ENCODE results near the gene PRSS3. TPM values are rescaled to one million over a fixed set of nuclear protein-coding genes. Genes with fewer than 3 reads are reported as not detected.

The PRSS3 gene
- total RNA-seq, 2 experiments from 2014 or later = not detected

- TF ChIP-seq CTCF (IDR thresholded peaks at IDR 0.05) = no peak
- Mint-ChIP-seq H3K36me3 (ENCODE audit: low read depth) (peaks cover 17% of the 10 kb centered on the region), H3K4me1 (ENCODE audit: low read depth) (peaks cover 53% of the 10 kb centered on the region), H3K4me3 (peak overlapping the region; percentile 96), H3K27ac (peak overlapping the region; percentile 98), H3K27me3 (no peaks in the 10 kb centered on the region), H3K9me3 (no peaks in the 10 kb centered on the region)
- intact Hi-C loops (cut with DNase I, micrococcal nuclease) = loop anchor here (2.0 to 10.0 kb wide), 5 partner anchors 229 to 642 kb away; partner anchors contain the start of genes UBAP2 (in 2 of the 2), DNAI1 (in 1 of the 2), FAM219A (in 1 of the 2) and MYORG (in 1 of the 2)
- Histone ChIP-seq H3K9me3 (ENCODE audit: control insufficient read depth in 1 of 2, insufficient read depth in 1 of 2, low read length in 2 of 2) (no peaks in the 10 kb centered on the region), H3K27ac (ENCODE audit: low read depth in 1 of 2, low read length in 2 of 2) (peak overlapping the region; percentile 96), H3K27me3 (ENCODE audit: control insufficient read depth in 1 of 2, insufficient read depth in 2 of 2, low read length in 2 of 2) (no peaks in the 10 kb centered on the region), H3K4me1 (ENCODE audit: insufficient read depth, low read length) (peaks cover 28% of the 10 kb centered on the region), H3K36me3 (ENCODE audit: insufficient read depth, low read length) (no peaks in the 10 kb centered on the region), H3K4me3 (ENCODE audit: low read length) (no peak overlapping the region)
- ATAC-seq (ENCODE audit: poor library complexity) (no peak), DNase-seq (no peak)
- ChIA-PET POLR2A (interaction anchor here (0.8 to 2.1 kb wide), 3 partner anchors 36 to 233 kb away, joined by 3 to 9 read pairs (median 6); partner anchors contain the start of gene UBAP2), CTCF (interaction anchor here (0.6 to 4.4 kb wide), 3 partner anchors 32 to 47 kb away, joined by 3 to 51 read pairs (median 3); no protein-coding TSS in a partner anchor)
These were observed 20.4 kb downstream of the PRSS3 start for GRCh38 chr9:33815781-33816180.

GRCh38 chr9:33816327-33817252 lies 21.2 kb downstream of the PRSS3 start, which contains the start of gene UBE2R2:
UBE2R2 (plus strand) TSS chr9:33817160; CDS start chr9:33817758, 598 bp downstream.
- Histone ChIP-seq H3K36me3 (ENCODE audit: insufficient read depth, low read length) (no peaks in the 10 kb centered on the region), H3K27me3 (ENCODE audit: control insufficient read depth in 1 of 2, insufficient read depth in 2 of 2, low read length in 2 of 2) (no peaks in the 10 kb centered on the region), H3K9me3 (ENCODE audit: control insufficient read depth in 1 of 2, insufficient read depth in 1 of 2, low read length in 2 of 2) (no peaks in the 10 kb centered on the region), H3K4me1 (ENCODE audit: insufficient read depth, low read length) (peaks cover 34% of the 10 kb centered on the region), H3K27ac (ENCODE audit: low read depth in 1 of 2, low read length in 2 of 2) (peak within 1 kb of the TSS; percentile 96), H3K4me3 (ENCODE audit: low read length) (peak within 1 kb of the TSS; percentile 64)
- H3K9me3 Mint-ChIP-seq = no peaks in the 10 kb centered on the region
- ATAC-seq (ENCODE audit: poor library complexity) (peak; percentile 80), DNase-seq (peak; percentile 89 to 99 (median 92))
- TF ChIP-seq CTCF (IDR thresholded peaks at IDR 0.05) = no peak
- ChIA-PET CTCF (interaction anchor here (0.6 to 4.4 kb wide), 4 partner anchors 31 to 364 kb away, joined by 3 to 51 read pairs (median 3); no protein-coding TSS in a partner anchor), POLR2A (interaction anchor here (0.8 to 2.1 kb wide), 4 partner anchors 27 to 232 kb away, joined by 3 to 9 read pairs (median 5); partner anchors contain the start of gene UBAP2)
- peaks cover 17% of the 10 kb centered on the region for H3K36me3 Mint-ChIP-seq (ENCODE audit: low read depth)
- H3K27me3 Mint-ChIP-seq = no peaks in the 10 kb centered on the region
- intact Hi-C loops (cut with DNase I, micrococcal nuclease) = loop anchor here (2.0 to 10.0 kb wide), 5 partner anchors 228 to 641 kb away; partner anchors contain the start of genes UBAP2 (in 2 of the 2), DNAI1 (in 1 of the 2), FAM219A (in 1 of the 2) and MYORG (in 1 of the 2)
- H3K27ac Mint-ChIP-seq = peak within 1 kb of the TSS; percentile 98
- H3K4me3 Mint-ChIP-seq = peak within 1 kb of the TSS; percentile 96
- peaks cover 59% of the 10 kb centered on the region for H3K4me1 Mint-ChIP-seq (ENCODE audit: low read depth)
